GM12878 (cell line): ENCODE data around the gene TTC4. TPM values are rescaled to one million over a fixed set of nuclear protein-coding genes. Genes with fewer than 3 reads are reported as not detected.

Experiments
- ATAC-seq: fragments of 200-7000 bp; cut with Tn5 transposase; 3 replicates; pipeline ENCODE4 v1.9.1; 2020; ENCODE audit warnings: mild to moderate bottlenecking, moderate library complexity
- BruUV-seq: library from RNA; stranded (reverse); fragments of 400-500 nt; replicated peaks from 2 replicates; lab custom pipeline; 2021; lab: Mats Ljungman, UMichigan
- CTCF ChIA-PET: fragments of 300-600 bp; sonication (Branson Sonifier 250); formaldehyde crosslinking; extraction: SDS; loops from one replicate; lab custom pipeline; 2021; ENCODE audit warnings: inconsistent platforms; lab: Yijun Ruan, JAX
- POLR2A ChIA-PET: fragments of 350-600 bp; formaldehyde crosslinking; extraction: SDS; loops from one replicate; lab custom pipeline; 2021; ENCODE audit warnings: inconsistent platforms; lab: Charles Lee
- RAD21 ChIA-PET: fragments of 300-600 bp; sonication (Branson Sonifier 250); formaldehyde crosslinking; loops from one replicate; lab custom pipeline; 2023; ENCODE audit warnings: antibody characterized with exemption; ENCODE audit not compliant: unreplicated experiment; lab: Charles Lee
- SMC1A ChIA-PET: fragments of 300-600 bp; sonication (Branson Sonifier 250); formaldehyde crosslinking; loops from one replicate; lab custom pipeline; 2023; ENCODE audit not compliant: unreplicated experiment, uncharacterized antibody; lab: Charles Lee
- DNase-seq: peaks from one replicate; pipeline ENCODE4 v3.0.0-alpha.2; 2011; ENCODE audit warnings: low read depth, low spot score
- FAIRE-seq: peaks from 3 replicates; lab custom pipeline; 2011; peaks lifted over from hg19 to GRCh38; lab: Jason Lieb, UNC
- H2AFZ ChIP-seq: 2 replicates; pipeline ENCODE4 v1.6.0; 2011; ENCODE audit warnings: low read depth, low read length, control low read depth; ENCODE audit not compliant: control insufficient read depth
- H3K27ac ChIP-seq: 2 replicates; pipeline ENCODE4 v1.5.1; 2011; ENCODE audit warnings: control low read depth; ENCODE audit not compliant: control insufficient read depth, insufficient read depth
- H3K27me3 ChIP-seq, 2 experiments: replicated peaks in 1 of 2; 2 replicates each; pipeline versions ENCODE4 v1.6.0 to v1.6.1; 2011; ENCODE audit warnings: low read length in 1 of 2; ENCODE audit not compliant: control insufficient read depth in 2 of 2, insufficient read depth in 2 of 2
- H3K36me3 ChIP-seq, 2 experiments: 2 replicates each; pipeline ENCODE4 v1.5.1; 2011; ENCODE audit warnings: low read length in 1 of 2; ENCODE audit not compliant: control insufficient read depth in 2 of 2, insufficient read depth in 2 of 2
- H3K4me1 ChIP-seq: 2 replicates; pipeline ENCODE4 v1.6.1; 2011; ENCODE audit warnings: mild to moderate bottlenecking, low read length, moderate library complexity, mixed read lengths; ENCODE audit not compliant: control insufficient read depth, insufficient read depth
- H3K4me2 ChIP-seq: 2 replicates; pipeline ENCODE4 v1.6.0; 2011; ENCODE audit warnings: control low read depth; ENCODE audit not compliant: control insufficient read depth, insufficient read depth
- H3K4me3 ChIP-seq: fragments of 200-600 bp; sonication (generic); 2 replicates; pipeline ENCODE4 v1.5.1; 2016
- H3K79me2 ChIP-seq: 2 replicates; pipeline ENCODE4 v1.6.0; 2011; ENCODE audit warnings: low read length; ENCODE audit not compliant: control insufficient read depth, insufficient read depth
- H3K9ac ChIP-seq: 2 replicates; pipeline ENCODE4 v1.8.0; 2011; ENCODE audit warnings: low read length, control low read depth, mixed read lengths; ENCODE audit not compliant: control insufficient read depth, insufficient read depth
- H3K9me3 ChIP-seq: replicated peaks from 3 replicates; pipeline ENCODE4 v1.5.1; 2011; ENCODE audit warnings: mild to moderate bottlenecking, low read length; ENCODE audit not compliant: control insufficient read depth, insufficient read depth
- H4K20me1 ChIP-seq: 2 replicates; pipeline ENCODE4 v1.6.0; 2011; ENCODE audit not compliant: control insufficient read depth, insufficient read depth
- ASH2L ChIP-seq: fragments of 300-600, 200-600 bp; sonication (generic); IDR thresholded peaks from 2 replicates; pipeline ENCODE4 v1.6.1; 2017; ENCODE audit warnings: low read depth, mild to moderate bottlenecking, borderline replicate concordance
- BMI1 ChIP-seq: fragments of 450-650 bp; IDR thresholded peaks from 2 replicates; pipeline ENCODE4 v1.6.1; 2016; ENCODE audit warnings: mild to moderate bottlenecking, moderate library complexity, borderline replicate concordance
- CBFB ChIP-seq: IDR thresholded peaks from 2 replicates; pipeline ENCODE4 v1.6.1; 2016; ENCODE audit warnings: antibody characterized with exemption, low read depth
- CHD4 ChIP-seq: fragments of 200-600 bp; sonication (generic); IDR thresholded peaks from 2 replicates; pipeline ENCODE4 v1.6.1; 2016; ENCODE audit warnings: mild to moderate bottlenecking
- IRF5 ChIP-seq: fragments of 450-650 bp; IDR thresholded peaks from 2 replicates; pipeline ENCODE4 v1.6.1; 2017; ENCODE audit warnings: borderline replicate concordance
- KLF5 ChIP-seq: fragments of 450-650 bp; IDR thresholded peaks from 2 replicates; pipeline ENCODE4 v1.6.1; 2014; ENCODE audit warnings: mild to moderate bottlenecking; ENCODE audit not compliant: partially characterized antibody
- LARP7 ChIP-seq: fragments of 450-650 bp; IDR thresholded peaks from 2 replicates; pipeline ENCODE4 v1.6.1; 2017; ENCODE audit warnings: mild to moderate bottlenecking
- PML ChIP-seq: IDR thresholded peaks from 2 replicates; pipeline ENCODE4 v1.6.1; 2012; ENCODE audit warnings: low read length, inconsistent platforms
- RBBP5 ChIP-seq: fragments of 200-600 bp; sonication (generic); conservative IDR thresholded peaks from 2 replicates; pipeline ENCODE4 v1.6.1; 2016
- YY1 ChIP-seq: IDR thresholded peaks from 2 replicates; pipeline ENCODE4 v1.6.1; 2011; ENCODE audit warnings: low read depth, mild to moderate bottlenecking, low read length
- ZZZ3 ChIP-seq: IDR thresholded peaks from 2 replicates; pipeline ENCODE4 v1.6.1; 2011; ENCODE audit warnings: low read depth; ENCODE audit not compliant: control insufficient read depth, insufficient read length
- WGBS: methylation state at CpG from one replicate; pipeline ENCODE4 v1.1.6; 2016; ENCODE audit warnings: low lambda C conversion rate; ENCODE audit not compliant: insufficient replicate concordance, insufficient coverage; ENCODE audit errors: missing lambda C conversion rate; 5-methylcytosine and 5-hydroxymethylcytosine counted together
- in situ Hi-C: fragments of 300-500 bp; cut with MboI; formaldehyde crosslinking; loops from 9 replicates; pipeline ENCODE4 v1.14.3; 2018; ENCODE audit warnings: mixed read lengths
- intact Hi-C: fragments of 100-400 bp; cut with micrococcal nuclease; formaldehyde crosslinking; loops from one replicate; pipeline ENCODE4 v1.14.2; 2022; ENCODE audit not compliant: unreplicated experiment
- polyA plus RNA-seq, 11 experiments: library from polyadenylated mRNA; depleted of rRNA in 4 of 11; unstranded in 6 of 11; stranded (reverse) in 5 of 11; fragments of >200 nt; fragmentation: Nextera tagmentation in 4 of 11; fragmentation: Illumina TruSeq in 1 of 11; extraction: Ambion mirVana in 4 of 11; extraction: Trizol in 1 of 11; gene quantifications; 1 replicate in 1 of 11; 2 replicates in 10 of 11; pipeline versions ENCODE4 v1.2.1 to v1.2.3, GENCODE V29; 2011 to 2016; ENCODE audit warnings: inconsistent platforms in 2 of 11, missing spikeins in 2 of 11, low read depth in 1 of 11
- total RNA-seq, 4 experiments: library from RNA; depleted of rRNA in 3 of 4; stranded (reverse); fragments of >200 nt in 3 of 4; fragmentation: Illumina TruSeq in 1 of 4; extraction: Trizol in 1 of 4; gene quantifications; 2 replicates each; pipeline versions ENCODE4 v1.2.1 to v1.2.3, GENCODE V29; 2013 to 2021

TTC4 gene
- total and polyA plus RNA-seq, 10 of the 15 experiments (the other 5 are each of a cell fraction or from before 2014, with no cell fraction given): 23.4 to 50.5 (median 36.0) TPM

- WGBS: 67% methylated on average over 15 of the region's 15 CpGs
- no peaks in the 10 kb centered on the region for H3K79me2 ChIP-seq
- no peak overlapping the region for H3K9ac ChIP-seq
- no peak overlapping the region for H3K4me3 ChIP-seq
- H2AFZ ChIP-seq: no peak overlapping the region
- no TSS peak for BruUV-seq
- ATAC-seq (no peak), DNase-seq (no peak), FAIRE-seq (no peak)
- in situ Hi-C loops (no loop called here), intact Hi-C loops (no loop called here)
- no peak overlapping the region for H3K4me2 ChIP-seq
- H3K36me3 ChIP-seq: no peaks in the 10 kb centered on the region
- ChIA-PET POLR2A (no interaction called here), RAD21 (no interaction called here), SMC1A (no interaction called here), CTCF (no interaction called here)
- no peak overlapping the region for H3K27ac ChIP-seq
- H3K27me3 ChIP-seq: peaks cover 2 to 3% of the 10 kb centered on the region in 2 experiments; a peak in 3 of 4 replicates
- no peaks in the 10 kb centered on the region for H4K20me1 ChIP-seq
- H3K4me1 ChIP-seq: no peaks in the 10 kb centered on the region
- TF ChIP-seq ASH2L (no peak), CHD4 (no peak), BMI1 (no peak), KLF5 (no peak), CBFB (no peak), YY1 (no peak), PML (no peak), LARP7 (no peak), ZZZ3 (no peak), IRF5 (no peak), RBBP5 (no peak)
- no peaks in the 10 kb centered on the region for H3K9me3 ChIP-seq
These were observed 20.4 kb upstream of the TTC4 start for GRCh38 chr1:54695221-54695620.
